ENCODE measurements around the gene PSAPL1.
"Not testable (repeated sequence)": the region's sequence is repeated elsewhere in the genome, so short reads cannot be mapped to it uniquely, and the experiment has no call there.

Gene PSAPL1

DNA sequence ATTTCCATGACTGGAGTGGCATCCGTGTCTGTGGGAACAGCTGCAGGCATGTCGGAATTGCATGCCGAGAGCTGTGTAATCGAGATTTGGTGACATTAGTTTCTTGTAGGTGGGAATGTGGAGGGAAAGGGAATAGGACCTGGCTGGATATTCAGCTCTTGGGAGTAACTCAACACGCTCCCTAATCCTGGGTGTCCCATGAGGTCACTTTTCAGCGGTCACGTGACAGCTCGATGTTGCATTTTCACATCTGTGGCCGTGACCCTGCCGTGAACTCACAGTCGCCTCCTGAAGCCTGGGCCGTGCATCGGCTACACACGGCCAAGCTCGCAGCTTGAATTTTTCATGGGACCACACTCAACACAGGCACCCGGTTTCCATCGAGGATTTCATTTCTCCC, 25.8 kb upstream of the PSAPL1 start:
- in situ Hi-C loops (cut with MboI; ENCODE audit: low sequenced_read_pairs): no loop called here

DNA sequence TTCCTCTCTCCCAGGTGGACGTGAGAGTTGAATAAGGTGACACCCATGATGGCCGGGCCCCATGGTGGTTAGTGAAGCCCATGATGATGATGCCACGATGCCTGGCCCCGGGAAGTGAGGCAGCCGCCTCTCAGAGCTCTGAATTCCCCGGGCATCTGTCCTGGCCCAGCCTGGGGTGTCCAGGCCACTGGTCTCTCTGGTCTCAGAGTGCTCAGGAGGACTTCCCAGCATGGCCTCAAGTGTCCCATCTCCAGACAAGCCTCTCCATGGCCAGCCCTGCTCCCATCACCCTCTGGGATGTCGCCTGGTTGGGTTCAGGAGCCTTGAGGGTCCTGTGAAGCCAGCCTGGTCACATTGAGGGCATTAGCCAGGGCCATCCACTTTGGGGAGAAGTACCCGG, 24.7 kb upstream of the PSAPL1 start:
- in situ Hi-C loops (cut with MboI; ENCODE audit: low sequenced_read_pairs): no loop called here

DNA sequence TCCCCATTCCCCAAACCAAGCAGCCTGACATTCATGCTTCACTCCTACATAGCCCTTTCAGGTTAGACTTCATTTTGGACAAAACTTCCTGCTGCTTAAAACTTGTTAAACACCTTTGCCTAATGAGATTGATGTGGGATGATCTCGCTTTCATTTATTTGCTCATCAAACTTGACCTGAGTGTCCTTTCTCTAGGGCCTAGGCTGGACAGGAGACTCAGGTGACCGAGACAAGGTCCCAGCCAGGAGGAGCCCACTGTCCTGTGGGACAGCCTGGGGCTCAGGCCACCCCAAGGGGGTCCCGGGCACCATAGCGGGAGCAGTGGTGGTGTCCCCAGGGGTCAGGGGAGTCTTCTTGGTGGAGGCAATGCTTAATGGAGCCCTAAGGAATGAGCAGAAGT, 23.7 kb upstream of the PSAPL1 start:
- in situ Hi-C loops (cut with MboI; ENCODE audit: low sequenced_read_pairs): no loop called here

DNA sequence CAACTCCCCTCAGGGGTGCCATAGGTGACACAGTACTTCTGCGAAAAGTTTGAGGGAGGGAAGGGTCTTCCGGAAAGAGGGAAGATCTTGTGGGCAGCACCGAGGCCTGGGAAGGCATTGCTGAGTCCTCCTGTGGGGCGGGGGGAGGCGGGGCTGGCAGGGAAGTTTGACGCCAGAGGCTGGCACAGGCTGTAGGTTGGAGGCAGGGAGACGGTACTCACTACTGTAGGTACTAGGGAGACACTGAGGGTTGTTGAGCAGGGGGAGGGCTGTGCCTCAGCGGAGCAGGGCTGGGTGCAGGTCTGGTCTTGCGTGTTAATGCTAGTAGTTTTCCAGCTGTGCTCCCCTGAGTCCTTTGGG, 23.3 kb upstream of the PSAPL1 start:
- in situ Hi-C loops (cut with MboI; ENCODE audit: low sequenced_read_pairs): no loop called here

DNA sequence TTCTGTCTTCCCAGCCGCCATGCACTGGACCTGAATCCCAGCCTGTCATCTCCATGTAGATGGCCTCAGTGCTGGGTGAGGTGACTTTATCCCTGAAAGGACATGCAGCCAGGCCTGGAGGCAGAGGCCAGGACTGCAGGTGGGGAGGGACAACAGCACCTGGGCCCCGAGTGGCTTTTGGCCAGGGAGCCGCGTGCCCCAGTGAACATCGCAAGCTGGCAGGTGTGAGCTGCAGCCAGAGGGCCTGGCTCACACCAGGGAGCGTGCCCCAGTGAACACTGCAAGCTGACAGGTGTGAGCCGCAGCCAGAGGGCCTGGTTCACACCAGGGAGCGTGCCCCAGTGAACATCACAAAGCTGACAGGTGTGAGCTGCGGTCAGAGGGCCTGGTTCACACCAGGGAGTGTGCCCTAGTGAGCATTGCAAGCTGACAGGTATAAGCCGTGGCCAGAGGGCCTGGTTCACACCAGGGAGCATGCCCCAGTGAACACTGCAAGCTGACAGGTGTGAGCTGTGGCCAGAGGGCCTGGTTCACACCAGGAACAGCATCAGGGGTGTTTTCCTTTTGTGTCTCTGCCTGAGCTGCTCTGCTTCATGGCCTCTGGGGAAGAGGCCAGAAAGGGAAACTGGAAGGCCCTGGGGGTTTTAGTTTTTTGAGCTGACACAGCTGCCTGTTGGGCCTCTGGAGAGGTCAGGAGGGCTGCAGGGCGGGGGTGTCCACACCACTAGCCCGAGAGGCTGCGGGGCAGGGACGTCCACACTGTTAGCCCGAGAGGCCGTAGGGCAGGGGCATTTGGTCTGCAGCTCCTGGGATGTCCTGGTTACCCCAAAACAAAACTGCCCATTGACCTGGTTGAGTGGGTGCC, 22.7 kb upstream of the PSAPL1 start:
- in situ Hi-C loops (cut with MboI; ENCODE audit: low sequenced_read_pairs): no loop called here

DNA sequence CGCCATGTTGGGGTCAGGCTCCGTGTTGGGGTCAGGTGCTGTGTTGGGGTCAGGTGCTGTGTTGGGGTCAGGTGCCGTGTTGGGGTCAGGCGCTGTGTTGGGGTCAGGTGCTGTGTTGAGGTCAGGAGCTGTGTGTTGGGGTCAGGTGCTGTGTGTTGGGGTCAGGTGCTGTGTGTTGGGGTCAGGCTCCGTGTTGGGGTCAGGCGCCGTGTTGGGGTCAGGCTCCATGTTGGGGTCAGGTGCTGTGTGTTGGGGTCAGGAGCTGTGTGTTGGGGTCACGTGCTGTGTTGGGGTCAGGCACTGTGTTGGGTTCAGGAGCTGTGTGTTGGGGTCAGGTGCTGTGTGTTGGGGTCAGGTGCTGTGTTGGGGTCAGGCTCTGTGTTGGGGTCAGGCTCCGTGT, 18.1 kb upstream of the PSAPL1 start:
- in situ Hi-C loops (cut with MboI; ENCODE audit: low sequenced_read_pairs): not testable (repeated sequence)

DNA sequence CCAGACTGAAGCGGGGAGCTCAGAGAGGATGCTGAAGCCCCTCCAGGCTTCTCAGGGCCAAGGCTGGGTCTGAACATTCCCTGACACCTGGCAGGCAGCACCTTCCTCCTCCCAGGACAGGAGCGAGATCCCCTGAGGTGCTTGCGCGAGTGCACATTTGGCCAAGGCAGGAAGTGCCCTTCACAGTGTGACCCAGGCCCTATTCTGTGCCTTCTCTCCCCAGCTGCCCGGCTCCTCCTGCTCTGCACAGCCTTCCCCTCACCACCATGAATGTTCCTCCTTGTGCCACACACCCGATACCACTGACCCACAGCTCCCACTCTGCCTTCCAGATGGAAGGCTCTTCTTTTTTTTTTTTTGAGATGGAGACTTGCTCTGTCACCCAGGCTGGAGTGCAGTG, 17.1 kb upstream of the PSAPL1 start:
- in situ Hi-C loops (cut with MboI; ENCODE audit: low sequenced_read_pairs): no loop called here

DNA sequence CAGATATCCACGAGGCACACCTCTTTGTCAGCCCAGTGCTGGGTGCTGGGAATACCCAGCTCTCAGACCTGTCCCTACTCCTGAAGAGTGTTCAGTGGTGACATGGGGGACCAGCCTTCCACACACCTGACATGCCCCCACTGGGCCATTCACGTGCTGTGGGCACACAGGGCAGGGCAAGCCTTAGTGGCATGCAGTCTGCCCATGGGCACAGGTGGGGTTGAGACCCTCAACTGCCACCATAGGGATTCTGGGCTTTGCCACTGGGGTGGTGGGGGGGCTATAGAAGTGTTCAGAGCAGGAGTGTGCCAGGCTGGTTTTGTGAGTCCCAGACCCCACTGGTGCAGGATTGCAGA, 16.7 kb upstream of the PSAPL1 start:
- in situ Hi-C loops (cut with MboI; ENCODE audit: low sequenced_read_pairs): no loop called here

DNA sequence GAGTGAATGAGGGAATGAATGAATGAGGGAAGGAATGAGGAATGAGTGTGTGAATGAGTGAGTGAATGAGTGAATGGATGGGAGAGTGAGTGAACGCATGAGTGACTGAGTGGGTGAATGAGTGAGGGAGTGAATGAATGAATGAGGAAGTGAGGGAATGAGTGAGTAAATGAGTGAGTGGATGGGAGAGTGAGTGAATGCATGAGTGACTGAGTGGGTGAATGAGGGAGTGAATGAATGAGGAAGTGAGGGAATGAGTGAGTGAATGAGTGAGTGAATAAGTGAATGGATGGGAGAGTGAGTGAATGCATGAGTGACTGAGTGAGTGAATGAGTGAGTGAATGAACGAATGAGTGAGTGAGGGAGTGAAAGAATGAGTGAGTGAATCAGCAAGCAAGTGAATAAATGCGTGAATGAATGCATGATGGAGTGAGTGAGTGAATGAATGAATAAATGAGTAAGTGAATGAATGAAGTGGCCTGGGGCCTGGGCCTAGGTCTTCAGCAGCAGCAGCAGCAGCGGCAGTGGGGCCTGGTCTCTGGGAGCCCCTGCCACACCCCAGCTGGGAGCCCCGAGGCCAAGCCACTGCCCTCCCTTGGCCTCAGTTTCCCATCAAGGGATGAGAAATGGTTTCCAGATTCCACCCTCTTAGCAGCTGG, 16.2 kb upstream of the PSAPL1 start:
- in situ Hi-C loops (cut with MboI; ENCODE audit: low sequenced_read_pairs): no loop called here

DNA sequence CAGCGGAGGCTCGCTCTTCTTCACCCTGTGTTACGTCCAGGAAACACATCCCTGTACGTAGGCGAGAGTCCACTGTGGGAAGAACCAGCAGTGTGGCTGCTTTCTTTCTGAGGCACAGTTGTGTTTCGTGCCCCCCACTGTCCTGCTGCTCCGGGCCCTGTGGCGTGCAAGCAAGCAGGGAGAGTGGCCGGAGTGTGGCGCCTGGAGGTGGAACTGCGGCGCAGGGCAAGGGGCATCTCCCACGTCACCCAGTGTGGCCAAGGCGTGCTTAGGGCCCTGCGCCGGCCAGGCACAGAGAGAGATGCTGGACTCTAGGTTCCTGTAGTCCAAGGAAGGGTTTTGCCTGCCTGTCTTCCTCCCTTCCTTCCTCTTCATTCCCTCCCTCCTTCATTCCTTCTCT, 13.3 kb upstream of the PSAPL1 start:
- in situ Hi-C loops (cut with MboI; ENCODE audit: low sequenced_read_pairs): no loop called here

DNA sequence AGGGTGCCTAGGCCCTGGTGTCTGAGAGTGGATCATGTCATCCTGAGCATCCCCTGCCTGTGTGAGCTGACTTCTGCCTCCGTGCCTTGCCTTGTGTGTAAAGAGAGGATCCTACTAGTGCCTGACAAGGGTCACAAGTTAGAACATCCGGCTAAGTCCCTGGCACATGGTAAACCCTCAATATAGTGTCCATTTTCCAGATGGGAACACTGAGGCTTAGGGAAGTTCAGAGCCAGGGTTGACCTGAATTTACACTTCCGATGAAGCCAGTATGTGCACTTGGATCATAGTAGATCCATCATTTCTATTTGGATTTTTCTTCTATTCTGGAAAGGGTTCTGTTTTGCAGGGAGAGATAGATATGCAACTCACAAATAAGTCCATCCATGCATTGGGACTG, 12.5 kb upstream of the PSAPL1 start:
- in situ Hi-C loops (cut with MboI; ENCODE audit: low sequenced_read_pairs): no loop called here

DNA sequence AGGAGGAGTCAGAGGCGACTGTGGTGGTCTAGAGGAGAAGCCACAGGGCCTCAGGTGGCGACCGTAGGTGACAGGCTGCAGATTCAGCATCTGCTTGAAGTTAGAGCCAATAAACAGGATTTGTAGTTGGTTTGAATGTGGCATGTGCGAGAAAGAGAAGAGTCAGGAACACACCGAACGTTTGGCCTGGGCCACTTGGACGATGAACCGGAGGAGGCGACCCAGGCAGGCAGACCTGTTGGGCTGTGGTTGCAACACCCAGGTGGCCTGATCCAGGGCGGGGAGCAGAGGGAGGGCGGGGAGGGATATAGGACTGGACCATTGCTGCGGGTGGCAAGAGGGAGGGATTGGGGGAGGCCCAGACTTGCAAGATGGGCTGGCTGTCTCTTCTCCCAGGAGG, 10.0 kb upstream of the PSAPL1 start:
- in situ Hi-C loops (cut with MboI; ENCODE audit: low sequenced_read_pairs): no loop called here

DNA sequence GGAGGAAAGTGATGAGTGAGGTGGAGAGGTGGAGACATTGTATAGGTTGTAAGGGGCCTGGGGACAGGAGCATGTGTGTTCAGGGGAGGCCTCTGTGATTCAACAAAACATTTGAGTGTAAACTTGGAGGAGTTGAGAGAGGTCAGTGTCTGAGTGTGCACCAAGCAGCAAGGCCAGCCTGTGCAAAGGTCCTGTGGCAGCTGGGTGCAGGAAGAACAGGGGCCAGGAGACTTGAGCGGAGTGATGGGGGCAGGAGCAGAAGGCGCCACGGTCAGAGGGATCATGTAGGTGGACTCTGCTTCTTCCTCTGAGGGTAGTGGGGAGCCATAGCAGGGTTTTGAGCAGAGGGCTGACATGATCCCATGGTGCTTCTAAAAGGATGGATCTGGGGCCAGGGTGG, 9.6 kb upstream of the PSAPL1 start:
- in situ Hi-C loops (cut with MboI; ENCODE audit: low sequenced_read_pairs): no loop called here

DNA sequence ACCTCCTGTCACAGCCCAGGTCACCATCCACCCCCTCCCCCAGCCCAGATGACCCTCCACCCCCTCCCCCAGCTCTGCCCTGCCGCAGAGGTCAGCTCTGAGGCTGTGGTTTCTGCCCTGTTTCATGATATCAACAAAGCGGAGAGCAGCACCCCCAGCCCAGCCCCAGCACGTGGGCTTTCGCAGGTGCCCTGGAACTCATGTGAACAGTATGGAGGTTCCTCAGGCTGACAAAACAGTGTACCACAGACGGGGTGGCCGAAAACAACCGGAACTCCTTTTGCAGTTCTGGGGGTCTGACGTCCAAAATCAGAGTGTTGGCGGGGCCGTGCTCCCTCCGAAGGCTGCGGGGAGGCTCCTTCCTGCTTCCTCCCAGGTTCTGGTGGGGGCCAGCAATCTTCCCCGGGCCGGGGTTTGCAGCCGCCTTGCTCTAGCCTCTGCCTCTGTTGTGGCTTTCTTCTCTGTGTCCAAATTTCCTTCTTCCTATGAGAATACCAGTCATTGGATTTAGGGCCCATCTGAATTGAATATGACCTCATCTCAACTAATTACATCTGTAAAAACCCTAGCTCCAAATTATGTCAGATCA, 7.9 kb upstream of the PSAPL1 start:
- in situ Hi-C loops (cut with MboI; ENCODE audit: low sequenced_read_pairs): no loop called here

DNA sequence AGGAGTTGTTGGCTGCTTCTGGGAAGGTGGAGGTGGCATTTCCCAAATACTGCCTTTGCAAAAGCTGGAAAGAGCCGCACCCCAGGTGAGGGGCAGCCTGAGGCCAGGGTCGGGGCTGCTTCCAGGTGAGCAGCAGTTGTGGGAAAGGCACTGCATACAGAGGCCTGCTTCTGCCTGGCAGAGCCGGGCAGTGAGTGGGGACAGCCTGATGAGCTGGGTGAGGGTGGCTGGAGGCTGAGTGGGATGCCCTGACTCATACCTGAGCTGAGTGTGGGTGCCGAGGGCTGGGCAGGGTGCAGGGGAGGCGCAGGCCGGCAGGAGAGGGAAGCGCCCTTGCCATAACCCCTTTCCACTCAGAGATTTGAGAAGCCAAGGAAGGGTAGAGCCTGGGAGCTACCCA, 6.5 kb upstream of the PSAPL1 start:
- in situ Hi-C loops (cut with MboI; ENCODE audit: low sequenced_read_pairs): no loop called here

DNA sequence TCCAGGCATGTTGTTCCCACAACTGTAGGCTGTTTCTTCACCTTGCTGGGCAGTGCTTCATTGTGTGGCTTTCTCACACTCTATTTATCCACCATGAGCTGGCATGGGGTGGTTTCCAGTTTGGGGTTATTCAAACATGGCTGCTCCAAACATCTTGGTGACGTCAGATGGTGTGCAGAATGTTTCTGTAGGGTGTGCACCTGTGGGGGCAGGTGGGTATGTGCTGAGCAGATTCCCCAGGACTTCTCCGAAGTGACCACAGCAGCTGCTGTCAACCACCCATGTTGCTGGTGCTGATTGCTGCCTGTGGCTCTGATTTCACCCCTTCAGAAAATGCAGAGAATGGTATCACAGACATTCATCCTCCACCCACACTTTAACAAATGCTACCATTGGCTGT, 5.0 kb upstream of the PSAPL1 start:
- in situ Hi-C loops (cut with MboI; ENCODE audit: low sequenced_read_pairs): no loop called here

DNA sequence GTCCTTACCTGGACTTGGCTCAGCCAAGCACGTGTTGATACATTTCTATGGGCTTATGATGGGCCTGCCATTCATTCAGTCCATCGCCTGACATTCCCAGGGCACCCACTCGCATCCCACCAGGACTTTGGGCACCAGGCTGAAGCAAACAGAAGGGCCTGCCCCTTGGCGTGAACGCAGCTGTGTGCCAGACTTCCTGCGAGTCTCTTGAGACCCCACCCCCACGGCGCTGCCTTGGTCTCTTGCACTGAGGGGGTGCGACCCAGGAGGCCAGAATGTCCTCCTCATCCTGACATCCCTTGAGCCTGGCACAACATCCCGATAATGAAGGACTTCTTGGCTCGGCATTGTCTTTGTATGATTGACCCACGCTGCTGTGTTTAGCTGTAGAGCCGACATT, 1.5 kb upstream of the PSAPL1 start:
- in situ Hi-C loops (cut with MboI; ENCODE audit: low sequenced_read_pairs): no loop called here

DNA sequence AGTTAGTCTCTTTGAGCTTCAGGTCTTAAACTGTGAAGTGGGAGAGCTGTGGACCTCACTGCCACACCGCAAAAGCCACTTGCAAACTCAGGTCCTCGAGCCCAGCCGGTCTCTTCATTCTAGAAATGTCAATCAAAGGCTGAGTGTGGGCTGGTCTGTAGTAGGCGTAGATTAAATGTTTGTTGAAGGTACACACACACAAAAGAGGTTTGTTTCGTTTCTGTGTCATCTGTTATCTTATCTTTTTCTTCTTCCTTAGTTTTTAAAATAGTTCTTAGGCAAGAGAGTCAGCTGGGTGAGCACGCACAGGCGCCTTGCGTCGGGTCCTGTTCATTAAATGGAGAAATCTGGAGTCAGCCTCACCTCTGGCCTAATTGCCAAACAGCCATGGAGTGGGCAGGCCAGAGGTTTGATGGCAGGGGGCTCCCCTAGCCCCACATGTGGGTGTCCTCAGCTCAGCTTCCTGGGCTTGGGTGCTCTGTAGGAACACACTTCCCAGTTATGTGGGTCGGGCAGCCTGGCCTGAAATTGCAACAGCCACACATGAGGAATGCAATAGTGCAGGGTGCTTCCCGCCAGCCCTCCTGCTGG, 836 bp upstream of the PSAPL1 start:
- in situ Hi-C loops (cut with MboI; ENCODE audit: low sequenced_read_pairs): no loop called here

DNA sequence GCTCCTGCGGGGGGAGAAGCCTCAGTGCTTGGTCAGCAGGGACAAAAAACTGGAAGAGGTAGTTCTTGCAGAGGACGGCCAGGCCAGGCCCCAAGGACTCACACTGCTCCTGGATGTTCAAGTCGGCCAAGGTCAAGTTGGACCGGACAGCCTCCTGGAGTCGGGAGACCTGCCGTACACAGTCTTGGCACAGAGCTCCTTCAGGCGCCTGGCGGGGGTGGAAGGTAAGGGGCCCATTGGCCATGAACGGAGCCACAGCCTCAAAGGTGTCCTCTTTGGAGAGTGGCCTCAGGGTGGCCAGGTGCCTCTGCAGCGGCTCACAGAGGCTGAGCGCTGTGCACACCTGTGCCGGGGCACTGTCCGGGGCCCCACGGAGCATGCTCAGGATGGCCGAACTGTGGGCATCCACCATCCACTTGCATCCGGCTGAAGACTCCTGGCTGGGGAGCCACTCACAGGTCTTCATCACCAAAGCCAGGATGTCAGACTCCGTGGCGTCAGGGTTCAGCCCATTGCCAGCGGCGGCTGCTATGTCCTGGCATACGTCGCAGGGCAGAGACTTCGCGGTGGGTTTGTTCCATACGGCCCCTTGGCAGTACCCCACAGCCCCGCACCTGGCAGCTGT, 477 bp downstream of the PSAPL1 start:
- in situ Hi-C loops (cut with MboI; ENCODE audit: low sequenced_read_pairs): no loop called here

DNA sequence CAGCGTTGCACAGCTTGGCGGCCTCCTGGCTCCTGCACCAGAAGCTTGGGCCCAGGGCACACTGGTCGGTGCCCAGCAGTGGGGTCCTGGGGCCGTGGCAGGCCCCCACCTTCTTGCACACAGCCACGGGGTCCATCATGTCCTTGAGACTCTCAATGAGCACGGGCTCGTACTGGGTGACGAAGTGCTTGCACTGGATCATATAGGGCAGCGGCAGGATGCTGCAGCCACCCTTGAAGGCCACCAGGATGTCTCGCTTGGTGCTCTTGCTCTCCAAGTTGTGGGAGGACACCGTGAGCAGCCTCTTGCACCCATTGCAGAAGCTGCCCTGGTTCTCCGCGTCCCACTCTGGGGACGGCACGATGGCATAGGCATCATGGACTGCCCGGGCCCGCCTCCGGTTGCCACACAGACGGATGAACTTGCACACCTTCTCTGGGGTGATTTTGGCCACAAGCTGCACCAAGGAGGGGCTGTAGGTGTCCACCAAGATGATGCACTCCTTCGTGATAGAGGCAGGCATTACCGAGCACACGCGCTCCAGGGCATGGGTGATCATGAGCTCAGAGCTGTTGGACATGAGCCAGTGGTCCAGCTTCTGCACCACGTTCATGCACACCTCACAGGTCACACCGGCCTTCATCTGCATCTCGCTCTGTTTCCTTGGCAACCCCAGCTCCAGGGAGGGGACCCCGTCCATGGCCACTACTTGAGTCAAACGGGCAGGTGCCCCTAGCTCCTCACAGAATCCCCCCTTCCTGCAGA, 1.2 kb downstream of the PSAPL1 start:
- in situ Hi-C loops (cut with MboI; ENCODE audit: low sequenced_read_pairs): no loop called here
